Ishikawa (cell line): Measurements from ENCODE around the gene VWA1.

Source experiments
- CEBPB ChIP-seq: IDR thresholded peaks from 2 replicates; pipeline ENCODE4 v1.6.1; 2012
- CREB1 ChIP-seq: IDR thresholded peaks from 2 replicates; pipeline ENCODE4 v1.6.1; 2012; ENCODE audit warnings: low read depth
- EGR1 ChIP-seq: IDR thresholded peaks from 2 replicates; pipeline ENCODE4 v1.6.1; 2012
- EP300 ChIP-seq: IDR thresholded peaks from 2 replicates; pipeline ENCODE4 v1.6.1; 2012; ENCODE audit warnings: borderline replicate concordance
- FOXM1 ChIP-seq: IDR thresholded peaks from 2 replicates; pipeline ENCODE4 v1.6.1; 2012; ENCODE audit warnings: low read depth, borderline replicate concordance
- MAX ChIP-seq: IDR thresholded peaks from 2 replicates; pipeline ENCODE4 v1.6.1; 2012
- RAD21 ChIP-seq: IDR thresholded peaks from 2 replicates; pipeline ENCODE4 v1.6.1; 2012; ENCODE audit warnings: low read depth
- REST ChIP-seq: IDR thresholded peaks from 2 replicates; pipeline ENCODE4 v1.6.1; 2012; ENCODE audit warnings: low read depth, mild to moderate bottlenecking
- TAF1 ChIP-seq: IDR thresholded peaks from 2 replicates; pipeline ENCODE4 v1.6.1; 2012; ENCODE audit warnings: low read depth, mild to moderate bottlenecking
- TCF12 ChIP-seq: IDR thresholded peaks from 2 replicates; pipeline ENCODE4 v1.6.1; 2012; ENCODE audit warnings: low read depth
- TEAD4 ChIP-seq: IDR thresholded peaks from 2 replicates; pipeline ENCODE4 v1.6.1; 2012
- USF1 ChIP-seq: IDR thresholded peaks from 2 replicates; pipeline ENCODE4 v1.6.1; 2012
- YY1 ChIP-seq: IDR thresholded peaks from 2 replicates; pipeline ENCODE4 v1.6.1; 2012; ENCODE audit warnings: low read depth
- ZBTB7A ChIP-seq: IDR thresholded peaks from 2 replicates; pipeline ENCODE4 v1.6.1; 2012; ENCODE audit warnings: low read depth

GRCh38 chr1:1428174-1428573 is 7.3 kb upstream of the VWA1 start:
- TF ChIP-seq USF1 (no peak), REST (no peak), CEBPB (no peak), TEAD4 (no peak), EP300 (no peak), TAF1 (no peak), FOXM1 (no peak), RAD21 (no peak), YY1 (no peak), EGR1 (no peak), ZBTB7A (no peak), TCF12 (no peak), MAX (no peak), CREB1 (no peak)
